NCI-H1048 (cell line): Measurements from ENCODE around the gene MAPK8IP2.
"Not testable (repeated sequence)": the region's sequence is repeated elsewhere in the genome, so short reads cannot be mapped to it uniquely, and the experiment has no call there.

Experiments used
- DNase-seq: peaks from one replicate; lab custom pipeline; 2025; lab: John Stamatoyannopoulos, UW

The MAPK8IP2 gene

DNA sequence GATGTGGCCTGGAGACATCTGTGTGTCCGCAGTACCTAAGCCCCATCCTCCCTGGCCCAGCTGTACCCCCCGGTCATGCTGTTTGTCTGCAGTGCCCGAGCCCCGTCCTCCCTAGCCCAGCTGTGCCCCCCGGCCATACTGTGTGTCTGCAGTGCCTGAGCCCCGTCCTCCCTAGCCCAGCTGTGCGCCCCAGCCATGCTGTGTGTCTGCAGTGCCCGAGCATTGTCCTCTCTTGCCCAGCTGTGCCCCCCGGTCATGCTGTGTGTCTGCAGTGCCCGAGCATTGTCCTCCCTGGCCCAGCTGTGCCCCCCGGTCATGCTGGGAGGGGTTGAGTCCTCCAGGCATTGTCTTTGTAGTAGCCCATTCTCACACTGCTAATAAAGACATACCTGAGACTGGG lies 35.0 kb downstream of the MAPK8IP2 start:
- no peak for DNase-seq

DNA sequence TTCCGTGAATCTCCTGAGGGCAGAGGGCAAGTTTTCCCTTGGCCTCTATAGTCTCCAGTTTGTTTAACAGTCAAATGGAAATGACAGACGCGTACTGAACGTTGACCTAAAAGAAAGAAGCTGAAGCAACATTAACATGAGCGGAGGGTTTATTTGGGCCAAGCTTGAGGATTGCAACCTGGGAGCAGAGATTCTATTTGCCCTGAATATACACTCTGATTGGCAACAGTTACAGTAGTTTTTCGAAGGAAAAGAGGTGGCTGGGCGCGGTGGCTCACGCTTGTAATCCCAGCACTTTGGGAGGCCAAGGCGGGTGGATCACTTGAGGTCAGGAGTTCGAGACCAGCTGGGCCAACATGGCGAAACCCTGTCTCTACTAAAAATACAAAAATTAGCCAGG lies 39.7 kb downstream of the MAPK8IP2 start:
- not testable (repeated sequence) for DNase-seq

DNA sequence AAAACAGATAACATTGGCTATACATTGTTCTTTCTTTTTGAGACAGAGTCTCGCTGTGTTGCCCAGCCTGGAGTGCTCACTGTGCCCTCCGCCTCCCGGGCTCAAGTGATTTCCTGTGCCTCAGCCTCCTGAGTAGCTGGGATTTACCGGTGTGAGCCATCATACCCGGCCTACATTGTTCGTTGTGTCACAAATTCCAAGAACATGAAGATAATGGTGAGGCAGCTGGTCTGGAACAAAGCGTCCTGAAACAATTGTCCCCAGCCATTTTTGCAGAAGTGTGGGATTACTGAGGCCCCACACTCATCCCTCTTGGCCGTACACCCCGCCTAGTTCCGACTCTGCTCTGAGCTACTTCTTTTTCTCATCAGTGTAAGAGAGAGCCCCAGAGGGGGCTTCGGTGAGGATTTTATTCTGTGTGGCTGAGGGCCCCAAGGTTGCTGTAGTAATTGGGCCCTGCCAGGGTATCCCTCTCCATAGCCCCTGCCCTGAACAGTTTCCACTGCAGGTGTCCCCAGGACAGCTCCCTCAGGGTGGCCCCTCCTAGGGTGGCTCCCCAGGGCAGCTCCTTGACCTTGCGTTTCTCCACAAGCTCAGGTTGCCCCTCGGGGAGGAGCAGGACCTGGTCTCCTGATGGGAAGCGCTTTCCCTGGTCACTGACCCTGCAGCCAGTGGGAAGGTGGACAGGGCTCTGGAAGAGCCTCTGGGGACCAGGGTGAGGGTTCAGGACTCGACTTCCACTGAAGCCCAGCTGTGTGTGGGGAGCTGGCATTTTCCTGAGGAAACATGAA lies 40.5 kb downstream of the MAPK8IP2 start:
- DNase-seq = no peak

DNA sequence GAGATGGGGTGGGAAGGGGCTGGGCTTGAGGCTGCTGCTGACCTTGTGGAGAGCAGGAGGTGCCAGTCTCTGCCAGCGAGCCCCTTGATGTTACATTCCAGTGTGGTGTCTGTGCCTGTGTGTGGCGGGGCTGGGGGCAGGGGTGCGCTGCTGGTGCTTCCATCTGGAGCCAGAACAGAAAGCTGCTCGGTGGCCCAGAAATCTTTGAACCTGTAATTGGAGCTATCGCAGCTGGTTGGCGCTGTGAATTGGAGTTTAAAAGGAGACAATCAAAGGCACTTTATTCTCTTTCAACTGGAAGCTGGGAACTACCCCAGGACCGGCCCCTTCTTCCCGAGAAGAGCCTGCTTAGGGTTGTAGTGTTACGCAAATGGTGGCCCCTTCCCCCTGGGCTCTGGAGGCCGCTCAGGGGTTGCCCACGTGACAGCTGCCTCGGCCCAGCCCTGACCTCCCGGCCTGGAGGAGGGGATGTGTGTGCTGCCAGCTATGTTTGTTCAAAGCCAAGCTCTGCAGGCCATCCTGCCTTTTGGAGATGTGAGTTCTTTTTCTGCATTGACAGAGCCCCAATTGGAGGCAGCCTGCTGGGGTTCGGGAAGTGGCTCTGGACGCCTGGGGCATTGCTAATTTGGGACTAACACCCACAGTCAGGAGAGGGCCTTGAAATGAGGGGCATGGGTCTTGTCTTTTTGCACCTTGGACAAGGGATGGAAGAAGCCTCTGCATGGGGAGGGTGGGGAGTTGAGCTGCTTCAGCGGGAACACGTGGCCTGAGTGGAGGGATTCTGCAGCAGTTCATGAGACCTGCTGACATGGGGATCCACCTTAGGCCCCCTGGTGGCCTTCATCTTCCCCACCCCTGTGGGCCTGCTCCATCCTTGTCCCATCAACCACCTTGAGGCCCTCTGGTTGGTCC lies 41.4 kb downstream of the MAPK8IP2 start:
- DNase-seq = no peak

DNA sequence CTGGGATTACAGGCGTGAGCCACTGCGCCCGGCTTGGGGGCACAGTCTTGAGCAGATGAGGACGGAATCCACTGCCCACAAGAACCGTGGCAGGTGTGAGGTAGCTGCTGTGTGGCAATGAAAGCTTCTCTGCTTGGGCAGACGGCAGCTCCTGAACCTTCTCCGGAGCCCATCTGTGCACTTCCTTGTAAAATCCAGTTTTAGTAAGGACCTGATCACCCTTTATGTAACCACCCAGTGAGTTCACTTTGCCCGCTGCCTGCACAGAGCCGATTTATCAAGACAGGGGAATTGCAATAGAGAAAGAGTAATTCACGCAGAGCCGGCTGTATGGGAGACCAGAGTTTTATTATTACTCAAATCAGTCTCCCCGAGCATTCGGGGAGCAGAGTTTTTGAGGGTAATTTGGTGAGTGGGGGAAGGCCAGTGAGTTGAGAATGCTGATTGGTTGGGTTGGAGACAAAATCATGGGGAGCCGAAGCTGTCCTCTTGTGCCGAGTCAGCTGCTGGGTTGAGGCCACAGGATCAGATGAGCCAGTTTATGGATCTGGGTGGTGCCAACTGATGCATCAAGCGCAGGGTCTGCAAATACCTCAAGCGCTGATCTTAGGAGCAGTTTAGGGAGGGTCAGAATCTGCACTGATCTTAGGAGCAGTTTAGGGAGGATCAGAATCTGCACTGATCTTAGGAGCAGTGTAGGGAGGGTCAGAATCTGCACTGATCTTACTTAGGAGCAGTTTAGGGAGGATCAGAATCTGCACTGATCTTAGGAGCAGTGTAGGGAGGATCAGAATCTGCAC lies 42.6 kb downstream of the MAPK8IP2 start:
- not testable (repeated sequence) for DNase-seq

DNA sequence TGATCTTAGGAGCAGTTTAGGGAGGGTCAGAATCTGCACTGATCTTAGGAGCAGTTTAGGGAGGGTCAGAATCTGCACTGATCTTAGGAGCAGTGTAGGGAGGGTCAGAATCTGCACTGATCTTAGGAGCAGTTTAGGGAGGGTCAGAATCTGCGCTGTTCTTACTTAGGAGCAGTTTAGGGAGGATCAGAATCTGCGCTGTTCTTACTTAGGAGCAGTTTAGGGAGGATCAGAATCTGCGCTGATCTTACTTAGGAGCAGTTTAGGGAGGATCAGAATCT lies 43.2 kb downstream of the MAPK8IP2 start:
- not testable (repeated sequence) for DNase-seq

DNA sequence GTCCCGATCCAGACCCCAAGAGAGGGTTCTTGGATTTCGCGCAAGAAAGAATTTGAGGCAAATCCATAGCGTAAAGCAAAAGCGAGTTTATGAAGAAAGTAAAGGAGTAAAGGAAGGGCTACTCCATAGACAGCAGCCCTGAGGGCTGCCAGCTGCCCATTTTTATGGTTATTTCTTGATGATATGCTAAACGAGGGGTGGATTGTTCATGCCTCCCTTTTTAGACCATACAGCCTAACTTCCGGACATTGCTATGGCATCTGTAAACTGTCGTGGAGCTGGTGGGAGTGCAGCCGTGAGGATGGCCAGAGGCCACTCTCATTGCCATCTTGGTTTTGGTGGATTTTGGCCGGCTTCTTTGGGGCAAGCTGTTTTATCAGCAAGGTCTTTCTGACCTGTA lies 52.7 kb downstream of the MAPK8IP2 start:
- DNase-seq = no peak

DNA sequence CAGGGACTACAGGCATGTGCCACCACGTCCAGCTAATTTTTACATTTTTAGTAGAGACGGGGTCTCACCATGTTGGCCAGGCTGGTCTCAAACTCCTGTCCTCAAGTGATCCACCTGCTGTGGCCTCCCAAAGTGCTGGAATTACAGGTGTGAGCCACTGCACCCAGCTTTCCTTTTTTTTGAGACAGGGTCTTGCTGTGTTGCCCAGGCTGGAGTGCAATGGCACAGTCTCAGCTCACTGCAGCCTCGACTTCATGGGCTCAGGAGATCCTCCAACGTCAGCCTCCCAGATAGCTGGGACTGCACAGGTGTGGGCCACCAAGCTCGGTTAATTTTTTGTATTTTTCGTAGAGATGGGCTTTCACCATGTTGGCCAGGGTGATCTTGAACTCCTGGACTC lies 54.1 kb downstream of the MAPK8IP2 start:
- DNase-seq = not testable (repeated sequence)

DNA sequence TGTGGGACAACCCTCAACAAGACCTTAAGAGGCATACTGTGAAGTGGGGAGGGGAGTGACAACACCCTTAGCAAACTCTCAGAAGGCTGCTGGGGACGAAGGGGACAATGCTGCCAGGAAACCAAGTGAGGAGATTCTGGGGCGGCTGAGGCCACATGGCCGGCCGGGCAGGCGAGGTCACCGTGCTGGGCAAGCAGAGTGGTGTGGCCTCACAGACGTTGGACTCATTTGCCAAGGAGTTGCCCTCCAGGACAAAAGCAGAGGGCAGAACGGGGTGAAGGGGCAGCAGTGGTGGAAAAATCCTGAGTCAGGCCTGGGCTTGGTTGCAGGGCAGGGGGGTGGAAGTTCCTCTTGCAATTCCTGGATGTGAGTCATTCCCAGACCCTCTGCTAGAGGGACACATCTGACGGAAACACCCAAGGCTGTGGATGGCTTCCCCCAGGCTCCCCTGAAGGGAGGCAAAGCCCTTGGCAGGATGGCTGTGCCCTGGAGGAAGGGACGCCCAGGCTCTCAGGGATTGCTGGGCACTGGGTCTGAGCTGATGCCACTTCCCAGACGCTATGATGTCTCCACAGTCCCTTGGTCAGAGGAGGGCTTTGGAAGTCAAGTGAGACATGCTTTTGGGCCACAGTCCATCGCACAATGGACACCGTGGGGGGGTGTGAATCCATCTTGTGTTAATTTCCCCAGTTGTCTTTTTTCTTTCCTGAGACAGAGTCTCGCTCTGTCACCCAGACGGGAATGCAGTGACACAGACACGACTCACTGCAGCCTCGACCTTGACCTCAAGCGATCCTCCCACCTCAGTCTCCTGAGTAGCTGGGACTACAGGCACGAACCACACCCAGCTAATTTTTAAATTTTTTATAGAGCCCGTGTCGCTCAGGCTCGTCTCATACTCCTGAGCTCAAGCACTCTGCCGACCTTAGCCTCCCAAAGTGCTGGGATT lies 55.8 kb downstream of the MAPK8IP2 start:
- no peak for DNase-seq

DNA sequence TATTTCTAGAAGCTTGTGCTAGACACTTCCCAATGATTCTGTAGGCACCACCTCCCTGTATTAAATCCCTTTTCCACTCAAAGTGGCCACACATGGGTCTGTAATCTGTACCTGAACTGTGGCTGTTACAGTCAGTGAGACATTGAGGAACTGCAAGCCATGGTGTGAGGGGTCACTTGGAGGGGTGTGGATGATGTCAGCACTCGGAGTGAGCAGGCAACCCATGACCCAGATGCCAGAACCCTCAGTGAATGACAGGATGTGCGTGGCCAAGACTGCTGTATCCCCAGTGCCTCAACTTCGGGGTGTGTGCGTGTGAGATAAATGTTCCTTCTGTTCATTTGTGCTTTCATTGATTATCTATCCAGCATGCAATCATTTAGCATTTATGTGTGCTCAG lies 57.3 kb downstream of the MAPK8IP2 start:
- DNase-seq = no peak

DNA sequence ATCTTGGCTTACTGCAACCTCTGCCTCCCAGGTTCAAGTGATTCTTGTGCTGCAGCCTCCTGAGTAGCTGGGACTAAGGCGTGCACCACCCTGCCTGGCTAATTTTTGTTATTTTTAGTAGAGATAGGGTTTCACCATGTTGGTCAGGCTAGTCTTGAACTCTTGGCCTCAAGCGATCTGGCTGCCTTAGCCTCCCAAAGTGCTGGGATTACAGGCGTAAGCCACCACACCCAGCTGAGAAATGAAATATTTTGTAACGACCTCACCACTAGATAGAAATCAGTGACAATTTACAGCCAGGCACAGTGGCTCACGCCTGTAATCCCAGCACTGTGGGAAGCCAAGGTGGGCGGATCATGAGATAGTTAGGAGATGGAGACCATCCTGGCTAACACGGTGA lies 59.1 kb downstream of the MAPK8IP2 start:
- DNase-seq = not testable (repeated sequence)

DNA sequence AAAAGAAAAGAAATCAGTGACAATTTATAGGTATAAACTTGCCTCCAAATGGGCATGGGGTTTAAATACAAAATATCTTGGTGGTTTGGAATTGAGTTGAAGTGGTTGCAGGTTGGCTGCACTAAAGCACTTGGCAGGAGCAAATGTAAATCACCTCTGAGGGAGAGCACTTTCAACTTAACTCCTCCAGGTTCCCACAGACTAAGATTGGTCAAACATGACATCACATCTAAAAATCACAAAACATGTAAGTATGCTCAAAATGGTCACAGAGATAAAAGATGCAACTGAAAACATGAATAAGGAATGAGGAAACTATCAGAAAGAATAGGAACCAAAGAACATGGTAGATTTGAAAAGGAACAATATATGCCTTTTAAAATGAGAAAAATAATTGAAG lies 59.7 kb downstream of the MAPK8IP2 start:
- no peak for DNase-seq
